Trophoblast cell (in vitro differentiated cells and primary cell): ENCODE results near the gene RPTOR.

ENCODE experiments used
- DNase-seq, 2 donors: peaks; one replicate each; pipeline ENCODE4 v3.0.0-alpha.2; 2016
- H2AFZ ChIP-seq: 2 replicates; pipeline ENCODE4 v1.6.1; 2013; ENCODE audit warnings: low read length, moderate library complexity, mild to moderate bottlenecking; ENCODE audit not compliant: insufficient read depth, poor library complexity
- H2AK5ac ChIP-seq: 2 replicates; pipeline ENCODE4 v1.6.1; 2013; ENCODE audit warnings: mild to moderate bottlenecking, low read length
- H2BK120ac ChIP-seq: 2 replicates; pipeline ENCODE4 v1.6.1; 2013; ENCODE audit warnings: low read length, mild to moderate bottlenecking, moderate library complexity; ENCODE audit not compliant: insufficient read depth, poor library complexity
- H2BK12ac ChIP-seq: 2 replicates; pipeline ENCODE4 v1.6.1; 2013; ENCODE audit warnings: mild to moderate bottlenecking, low read length, moderate library complexity
- H2BK5ac ChIP-seq: 2 replicates; pipeline ENCODE4 v1.6.1; 2013; ENCODE audit warnings: low read length, low read depth, moderate library complexity, mild to moderate bottlenecking; ENCODE audit not compliant: poor library complexity
- H3K14ac ChIP-seq: 2 replicates; pipeline ENCODE4 v1.6.1; 2013; ENCODE audit warnings: mild to moderate bottlenecking, low read length
- H3K18ac ChIP-seq: 2 replicates; pipeline ENCODE4 v1.6.1; 2013; ENCODE audit warnings: mild to moderate bottlenecking, low read length
- H3K23ac ChIP-seq: 2 replicates; pipeline ENCODE4 v1.6.1; 2013; ENCODE audit warnings: low read length
- H3K27ac ChIP-seq: 2 replicates; pipeline ENCODE4 v1.5.1; 2013; ENCODE audit warnings: low read depth, mild to moderate bottlenecking, inconsistent platforms, low read length, moderate library complexity
- H3K27me3 ChIP-seq: 2 replicates; pipeline ENCODE4 v1.6.1; 2013; ENCODE audit warnings: inconsistent platforms, mild to moderate bottlenecking, low read length, moderate library complexity; ENCODE audit not compliant: insufficient read depth
- H3K36me3 ChIP-seq, 2 experiments: 1 replicate in 1 of 2; 2 replicates in 1 of 2; pipeline ENCODE4 v1.6.1; 2013; ENCODE audit warnings: low read length in 2 of 2, mild to moderate bottlenecking in 2 of 2, moderate library complexity in 1 of 2; ENCODE audit not compliant: insufficient read depth in 2 of 2, control insufficient read depth in 1 of 2
- H3K4ac ChIP-seq: 2 replicates; pipeline ENCODE4 v1.6.1; 2013; ENCODE audit warnings: low read depth, mild to moderate bottlenecking, low read length, moderate library complexity
- H3K4me1 ChIP-seq, 2 experiments: 1 replicate in 1 of 2; 2 replicates in 1 of 2; pipeline ENCODE4 v1.6.1; 2013; ENCODE audit warnings: low read length in 2 of 2, mild to moderate bottlenecking in 2 of 2, moderate library complexity in 1 of 2; ENCODE audit not compliant: insufficient read depth in 2 of 2, control insufficient read depth in 1 of 2
- H3K4me2 ChIP-seq: 2 replicates; pipeline ENCODE4 v1.6.1; 2013; ENCODE audit warnings: inconsistent platforms, mild to moderate bottlenecking, low read length, moderate library complexity
- H3K4me3 ChIP-seq: 2 replicates; pipeline ENCODE4 v1.5.1; 2013; ENCODE audit warnings: mild to moderate bottlenecking, low read depth, low read length, inconsistent platforms
- H3K79me1 ChIP-seq: one replicate; pipeline ENCODE4 v1.6.1; 2013; ENCODE audit warnings: low read length
- H3K79me2 ChIP-seq: 2 replicates; pipeline ENCODE4 v1.6.1; 2013; ENCODE audit warnings: low read length, mild to moderate bottlenecking; ENCODE audit not compliant: control insufficient read depth, insufficient read depth, poor library complexity
- H3K9ac ChIP-seq: 2 replicates; pipeline ENCODE4 v1.6.1; 2013; ENCODE audit warnings: mild to moderate bottlenecking, low read length
- H3K9me3 ChIP-seq: 2 replicates; pipeline ENCODE4 v1.6.1; 2013; ENCODE audit warnings: low read depth, mild to moderate bottlenecking, control low read depth, inconsistent platforms, low read length; ENCODE audit not compliant: insufficient read depth
- H4K12ac ChIP-seq: 2 replicates; pipeline ENCODE4 v1.6.1; 2013; ENCODE audit warnings: low read depth, mild to moderate bottlenecking, low read length, moderate library complexity
- H4K8ac ChIP-seq: 2 replicates; pipeline ENCODE4 v1.6.1; 2013; ENCODE audit warnings: low read depth, mild to moderate bottlenecking, low read length, moderate library complexity
- H4K91ac ChIP-seq: one replicate; pipeline ENCODE4 v1.6.1; 2013; ENCODE audit warnings: low read depth, mild to moderate bottlenecking, low read length, moderate library complexity
- WGBS: extraction: QIAGEN DNeasy Blood & Tissue Kit; methylation state at CpG from one replicate; pipeline ENCODE4 v1.1.7; 2013; ENCODE audit warnings: missing lambda C conversion rate; ENCODE audit not compliant: insufficient read length, insufficient coverage; ENCODE audit errors: extremely low coverage; 5-methylcytosine and 5-hydroxymethylcytosine counted together

The RPTOR gene

GRCh38 chr17:80593181-80593580 is 48.5 kb downstream of the RPTOR start:
- no peak overlapping the region for H2AK5ac ChIP-seq
- no peak overlapping the region for H3K4me3 ChIP-seq
- no peak overlapping the region for H4K91ac ChIP-seq
- H3K27me3 ChIP-seq: no peaks in the 10 kb centered on the region
- no peak overlapping the region for H4K12ac ChIP-seq
- peaks cover 0 to 2% of the 10 kb centered on the region in 2 experiments for H3K4me1 ChIP-seq
- no CpG with 5 or more reads among the region's 8 CpGs for WGBS
- no peak overlapping the region for H3K27ac ChIP-seq
- no peak overlapping the region for H2BK5ac ChIP-seq
- H3K9me3 ChIP-seq: no peaks in the 10 kb centered on the region
- H3K36me3 ChIP-seq: no peaks in the 10 kb centered on the region
- H3K79me2 ChIP-seq: no peaks in the 10 kb centered on the region
- H3K4me2 ChIP-seq: no peak overlapping the region
- H2BK12ac ChIP-seq: no peak overlapping the region
- H3K23ac ChIP-seq: no peak overlapping the region
- no peak overlapping the region for H4K8ac ChIP-seq
- H3K9ac ChIP-seq: no peak overlapping the region
- no peak overlapping the region for H3K18ac ChIP-seq
- H3K14ac ChIP-seq: no peak overlapping the region
- no peak overlapping the region for H2AFZ ChIP-seq
- no peaks in the 10 kb centered on the region for H3K79me1 ChIP-seq
- H3K4ac ChIP-seq: no peak overlapping the region
- no peak for DNase-seq
- no peak overlapping the region for H2BK120ac ChIP-seq

GRCh38 chr17:80594431-80595269 is 50.0 kb downstream of the RPTOR start:
- H3K36me3 ChIP-seq: no peaks in the 10 kb centered on the region
- H3K27ac ChIP-seq: no peak overlapping the region
- no peak overlapping the region for H2BK120ac ChIP-seq
- no peak overlapping the region for H3K23ac ChIP-seq
- no peak overlapping the region for H3K14ac ChIP-seq
- no peak overlapping the region for H4K91ac ChIP-seq
- H2BK5ac ChIP-seq: no peak overlapping the region
- H2AK5ac ChIP-seq: no peak overlapping the region
- H3K79me2 ChIP-seq: no peaks in the 10 kb centered on the region
- no peak overlapping the region for H3K18ac ChIP-seq
- H2AFZ ChIP-seq: no peak overlapping the region
- peaks cover 0 to 5% of the 10 kb centered on the region in 2 experiments for H3K4me1 ChIP-seq
- no peaks in the 10 kb centered on the region for H3K27me3 ChIP-seq
- no peak overlapping the region for H3K4me3 ChIP-seq
- no peak overlapping the region for H2BK12ac ChIP-seq
- DNase-seq: no peak
- no peak overlapping the region for H4K8ac ChIP-seq
- H3K4me2 ChIP-seq: no peak overlapping the region
- H3K9ac ChIP-seq: no peak overlapping the region
- WGBS: no CpG with 5 or more reads among the region's 9 CpGs
- no peaks in the 10 kb centered on the region for H3K79me1 ChIP-seq
- H4K12ac ChIP-seq: no peak overlapping the region
- H3K9me3 ChIP-seq: no peaks in the 10 kb centered on the region
- no peak overlapping the region for H3K4ac ChIP-seq

GRCh38 chr17:80596760-80597608 is 52.3 kb downstream of the RPTOR start:
- Histone ChIP-seq H3K9me3 (no peaks in the 10 kb centered on the region), H2AK5ac (no peak overlapping the region), H2AFZ (no peak overlapping the region), H3K4me1 (peaks cover 0 to 7% of the 10 kb centered on the region in 2 experiments), H3K79me1 (no peaks in the 10 kb centered on the region), H3K23ac (no peak overlapping the region), H3K4me2 (no peak overlapping the region), H3K27ac (no peak overlapping the region), H4K8ac (no peak overlapping the region), H2BK120ac (no peak overlapping the region), H2BK12ac (no peak overlapping the region), H3K79me2 (no peaks in the 10 kb centered on the region), H3K14ac (no peak overlapping the region), H4K12ac (no peak overlapping the region), H2BK5ac (no peak overlapping the region), H3K27me3 (no peaks in the 10 kb centered on the region), H3K9ac (no peak overlapping the region), H3K36me3 (no peaks in the 10 kb centered on the region), H3K4me3 (no peak overlapping the region), H4K91ac (no peak overlapping the region), H3K18ac (no peak overlapping the region), H3K4ac (no peak overlapping the region)
- WGBS: no CpG with 5 or more reads among the region's 12 CpGs
- DNase-seq: no peak

- no peak overlapping the region for H3K4me3 ChIP-seq
- no CpG with 5 or more reads among the region's 9 CpGs for WGBS
- no peaks in the 10 kb centered on the region for H3K79me1 ChIP-seq
Observed at GRCh38 chr17:80598813-80599545, 54.3 kb downstream of the RPTOR start.

More at GRCh38 chr17:80598813-80599545, 54.3 kb downstream of the RPTOR start:
- Histone ChIP-seq H2BK5ac (no peak overlapping the region), H3K4me1 (peaks cover 0 to 7% of the 10 kb centered on the region in 2 experiments), H2AK5ac (no peak overlapping the region), H2AFZ (no peak overlapping the region), H3K14ac (no peak overlapping the region), H3K18ac (no peak overlapping the region), H3K27me3 (no peaks in the 10 kb centered on the region), H3K27ac (no peak overlapping the region), H4K8ac (no peak overlapping the region), H3K4ac (no peak overlapping the region), H3K23ac (no peak overlapping the region), H2BK12ac (no peak overlapping the region), H3K79me2 (no peaks in the 10 kb centered on the region), H4K12ac (no peak overlapping the region), H4K91ac (no peak overlapping the region), H3K4me2 (no peak overlapping the region), H3K36me3 (no peaks in the 10 kb centered on the region), H3K9ac (no peak overlapping the region), H3K9me3 (no peaks in the 10 kb centered on the region), H2BK120ac (no peak overlapping the region)
- DNase-seq: no peak
